GM18867 (cell line): ENCODE data around the gene GABBR2.
A peak's percentile ranks its signal among the peaks of the same experiment; 100 is the strongest.
"Not testable (repeated sequence)": the region's sequence is repeated elsewhere in the genome, so short reads cannot be mapped to it uniquely, and the experiment has no call there.

Experiments
- ATAC-seq: cut with Tn5 transposase; IDR thresholded peaks from one replicate; pipeline ENCODE4 v1.9.1; 2021; ENCODE audit warnings: mild to moderate bottlenecking, moderate library complexity; ENCODE audit not compliant: unreplicated experiment

The GABBR2 gene

GRCh38 chr9:98599566-98600216 lies 109.0 kb downstream of the GABBR2 start:
- ATAC-seq: no peak

GRCh38 chr9:98598861-98599260 lies 109.9 kb downstream of the GABBR2 start:
- no peak for ATAC-seq

DNA sequence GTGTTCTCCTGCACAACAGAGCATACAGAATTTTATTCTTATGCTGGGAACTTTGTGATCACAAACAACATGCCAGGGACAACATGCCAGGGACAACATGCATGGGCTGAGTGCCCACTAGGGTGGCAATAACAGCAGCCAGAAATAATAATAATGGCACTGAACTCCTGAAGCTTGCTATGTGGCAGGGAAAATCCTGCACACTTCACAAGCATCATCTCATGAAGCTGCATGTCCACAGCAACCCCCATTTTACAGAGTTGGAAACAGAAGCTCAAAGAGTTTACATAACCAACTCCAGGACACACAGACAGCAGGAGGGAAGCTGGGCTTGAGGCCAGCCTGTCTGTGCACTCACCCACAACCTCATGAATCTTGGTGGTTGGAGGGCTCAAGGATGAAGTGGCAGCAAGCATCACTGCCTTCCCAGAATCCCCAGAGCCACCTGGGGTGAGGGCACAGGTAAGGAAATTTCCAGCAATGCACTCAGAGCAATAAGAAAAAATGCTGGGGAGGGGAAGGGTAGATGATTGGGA lies 111.4 kb downstream of the GABBR2 start:
- no peak for ATAC-seq

GRCh38 chr9:98596486-98596885 lies 112.2 kb downstream of the GABBR2 start:
- ATAC-seq: no peak

DNA sequence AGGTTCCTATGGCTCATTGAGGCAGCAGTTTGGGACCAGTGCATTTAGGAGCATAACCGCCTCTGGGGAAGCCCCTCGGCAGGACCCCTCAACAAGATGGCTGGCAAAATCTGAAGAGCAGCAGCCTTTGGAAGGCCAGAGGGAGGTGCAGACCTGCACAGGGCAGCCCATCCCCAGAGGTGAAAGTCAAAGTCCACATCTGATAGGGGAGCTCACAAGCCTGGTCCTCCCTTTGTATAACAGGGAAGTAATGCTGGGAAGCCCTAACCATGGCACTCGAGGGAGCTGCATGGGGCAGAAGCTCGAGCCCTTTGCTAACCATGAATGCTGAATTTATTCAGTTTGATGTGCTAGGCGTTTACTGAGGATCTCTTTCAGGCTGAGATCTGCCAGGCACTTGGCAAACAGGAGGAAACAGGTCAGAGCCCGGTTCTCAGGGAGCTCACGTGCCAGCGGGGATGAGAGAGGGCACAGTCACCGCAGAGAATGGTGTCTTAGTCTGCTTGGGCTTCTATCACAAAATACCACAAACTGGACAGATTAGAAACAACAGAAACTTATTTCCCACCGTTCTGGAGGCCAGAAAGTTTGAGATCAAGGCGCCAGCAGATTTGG lies 114.1 kb downstream of the GABBR2 start:
- ATAC-seq: no peak

DNA sequence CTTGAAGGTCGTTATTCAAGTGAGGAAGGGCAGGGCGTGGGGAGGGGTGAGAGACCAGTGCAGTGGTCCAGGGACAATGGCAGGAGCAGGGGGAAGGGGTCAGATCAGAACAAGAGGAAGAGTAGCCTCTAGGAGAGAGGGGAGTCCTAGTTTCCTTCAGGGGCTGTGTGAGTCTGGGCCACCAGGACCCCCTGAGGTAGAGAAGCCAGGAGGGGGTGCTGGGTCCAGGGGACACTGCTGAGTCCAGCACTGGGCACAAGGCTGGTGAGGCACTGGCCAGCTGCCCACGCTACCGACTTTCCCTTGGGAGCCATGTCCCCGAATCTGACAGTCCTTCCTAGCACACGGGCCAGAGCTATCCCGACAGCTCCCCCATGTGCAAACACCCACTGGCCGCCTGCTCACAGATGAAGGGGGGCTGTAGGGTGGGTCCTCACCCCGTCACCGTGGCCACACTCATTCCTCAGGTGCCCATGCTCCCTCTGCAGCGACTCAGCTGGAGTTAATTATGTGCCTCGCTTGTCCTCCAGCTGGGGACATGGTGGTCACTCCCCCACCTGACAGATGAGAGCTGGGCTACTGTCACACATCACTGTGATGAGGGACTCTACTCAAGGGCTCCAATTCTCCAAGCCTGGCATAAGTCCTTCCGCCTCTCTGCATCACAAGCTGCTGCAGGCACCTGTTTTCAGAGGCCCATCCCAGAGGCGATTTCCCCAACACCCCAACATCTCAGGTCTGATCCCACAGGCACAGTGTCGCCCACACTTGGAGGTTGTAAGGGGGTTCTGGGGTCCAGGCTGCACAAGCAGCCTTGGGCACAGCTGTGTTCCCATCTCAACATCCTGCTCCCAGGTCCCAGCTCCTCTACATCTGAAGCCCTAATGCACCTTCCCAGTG lies 115.1 kb downstream of the GABBR2 start:
- ATAC-seq: no peak

- no peak for ATAC-seq
Measured at GRCh38 chr9:98591696-98592095, 117.0 kb downstream of the GABBR2 start.

DNA sequence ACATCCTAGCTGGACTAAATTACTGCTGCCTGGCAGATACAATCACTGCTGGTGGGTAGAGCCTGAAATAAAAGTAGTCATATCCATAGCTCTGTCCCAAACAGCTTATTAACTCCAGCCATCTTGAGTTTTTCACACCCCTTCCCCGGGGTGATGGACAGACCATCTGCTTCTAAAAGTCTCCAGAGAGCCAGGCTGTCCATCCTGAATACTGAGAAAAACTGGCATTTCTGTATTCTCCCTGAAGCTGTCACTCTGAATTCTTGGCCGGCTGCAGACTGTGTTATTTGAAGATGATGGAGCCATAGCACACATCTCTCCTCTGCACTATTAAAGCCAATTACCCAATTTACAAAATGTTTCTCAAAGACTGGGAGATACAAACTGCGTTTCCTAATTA lies 118.6 kb downstream of the GABBR2 start:
- no peak for ATAC-seq

- ATAC-seq: no peak
Measured at GRCh38 chr9:98589102-98589501, 119.6 kb downstream of the GABBR2 start.

DNA sequence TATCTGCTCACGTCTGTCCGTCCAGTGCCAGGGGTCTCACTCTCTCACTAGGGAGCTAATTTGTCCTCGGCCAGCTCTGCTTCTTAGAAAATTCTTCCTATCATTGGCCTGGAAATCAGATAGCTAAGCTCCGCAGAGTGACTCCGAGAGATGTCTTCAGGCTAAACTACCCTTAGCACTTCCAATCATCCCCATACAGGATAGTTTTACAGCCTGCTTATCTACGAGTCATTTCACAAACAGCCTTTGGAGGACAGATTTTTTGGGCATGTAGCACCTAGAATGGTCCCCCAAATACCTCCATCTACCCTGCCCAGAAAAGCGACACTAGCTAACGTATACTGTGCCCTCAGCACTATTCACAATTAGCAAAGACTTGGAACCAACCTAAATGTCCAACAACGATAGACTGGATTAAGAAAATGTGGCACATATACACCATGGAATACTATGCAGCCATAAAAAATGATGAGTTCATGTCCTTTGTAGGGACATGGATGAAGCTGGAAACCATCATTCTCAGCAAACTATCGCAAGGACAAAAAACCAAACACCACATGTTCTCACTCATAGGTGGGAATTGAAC lies 123.8 kb downstream of the GABBR2 start:
- ATAC-seq: not testable (repeated sequence)

GRCh38 chr9:98584059-98584458 lies 124.7 kb downstream of the GABBR2 start:
- ATAC-seq: peak; percentile 73

GRCh38 chr9:98583417-98583816 lies 125.3 kb downstream of the GABBR2 start:
- ATAC-seq: no peak

GRCh38 chr9:98580956-98581355 lies 127.8 kb downstream of the GABBR2 start:
- no peak for ATAC-seq

DNA sequence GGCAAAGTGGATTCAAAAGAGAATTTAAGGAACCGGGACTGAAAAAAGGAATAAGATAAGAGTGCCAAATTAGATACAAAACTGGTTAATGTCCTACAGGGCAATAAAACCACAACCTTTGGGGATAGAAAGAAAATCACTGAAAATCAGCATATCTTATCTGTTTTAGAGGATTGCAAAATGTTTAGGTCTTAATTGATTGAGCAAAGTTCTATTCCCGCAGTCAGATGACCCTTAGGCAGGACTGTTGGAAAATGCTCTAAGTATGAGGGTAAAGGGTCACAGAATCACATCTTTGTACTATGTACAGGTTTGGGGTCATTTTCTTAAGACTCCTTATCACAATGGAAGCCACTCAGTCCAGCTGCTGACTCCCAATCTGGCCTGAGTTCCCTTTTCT lies 129.0 kb downstream of the GABBR2 start:
- ATAC-seq: no peak

- ATAC-seq: no peak
Measured at GRCh38 chr9:98577446-98577845, 131.3 kb downstream of the GABBR2 start.

DNA sequence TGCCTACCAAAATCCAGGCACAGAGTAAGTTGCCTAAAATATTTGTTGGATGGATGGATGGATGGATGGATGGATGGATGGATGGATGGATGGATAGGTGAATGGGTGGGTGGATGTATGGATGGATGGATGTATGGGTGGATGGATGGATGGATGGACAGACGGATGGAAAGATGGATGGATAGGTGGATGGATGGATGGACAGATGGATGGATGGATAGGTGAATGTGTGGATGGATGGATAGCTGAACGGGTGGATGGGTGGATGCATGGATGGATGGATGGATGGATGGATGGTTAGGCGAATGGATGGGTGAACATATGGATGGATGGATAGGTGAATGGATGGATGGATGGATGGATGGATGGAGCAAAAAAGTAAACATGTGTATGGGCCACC lies 131.9 kb downstream of the GABBR2 start:
- no peak for ATAC-seq

- peak; percentile 5 for ATAC-seq
Measured at GRCh38 chr9:98576354-98576753, 132.4 kb downstream of the GABBR2 start.

DNA sequence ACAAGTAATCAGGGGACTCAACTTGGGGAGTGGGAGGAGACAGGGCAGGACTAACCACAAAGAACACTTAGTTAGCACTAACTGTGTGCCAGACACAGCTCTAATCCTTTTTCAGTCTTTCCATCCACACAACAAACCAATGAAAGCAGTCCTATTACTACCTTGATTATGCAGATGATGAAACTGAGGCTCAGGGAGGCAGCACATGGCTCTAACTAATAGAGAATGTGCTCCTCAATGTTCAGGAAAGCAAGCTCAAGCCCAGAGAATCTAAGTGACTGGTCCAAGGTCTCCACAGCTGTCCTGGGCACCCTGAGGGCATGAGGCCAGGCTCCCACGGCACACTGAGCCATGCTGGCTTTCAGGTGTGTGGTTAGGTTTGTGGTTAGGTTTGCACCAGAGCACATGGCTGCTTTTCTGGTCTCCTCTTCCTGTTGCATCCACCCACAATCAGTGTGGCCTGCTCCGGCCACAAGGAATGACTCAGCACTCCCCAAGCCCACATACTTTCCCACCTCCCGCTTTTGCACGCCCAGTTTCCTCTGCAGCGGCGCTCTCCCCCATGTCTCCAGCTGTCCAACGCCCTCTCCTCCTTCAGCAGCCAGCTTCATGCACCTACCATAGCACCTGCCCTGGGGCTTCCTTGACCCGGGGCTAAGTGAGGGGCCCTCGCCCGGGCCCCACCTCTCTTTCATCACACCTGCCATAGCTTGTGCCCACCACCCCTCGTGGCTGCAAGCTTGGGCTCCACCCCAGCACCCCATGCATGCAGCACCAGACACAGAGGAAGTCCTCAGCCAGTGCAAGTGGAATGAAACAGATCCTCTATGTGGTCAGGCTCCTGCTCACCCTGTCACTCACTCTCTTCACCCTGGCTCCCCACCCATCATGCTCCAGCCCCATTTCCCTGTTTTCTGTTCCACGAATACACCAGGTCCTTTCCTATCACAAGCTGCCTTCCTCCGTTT lies 133.1 kb downstream of the GABBR2 start:
- ATAC-seq: peak; percentile 84

DNA sequence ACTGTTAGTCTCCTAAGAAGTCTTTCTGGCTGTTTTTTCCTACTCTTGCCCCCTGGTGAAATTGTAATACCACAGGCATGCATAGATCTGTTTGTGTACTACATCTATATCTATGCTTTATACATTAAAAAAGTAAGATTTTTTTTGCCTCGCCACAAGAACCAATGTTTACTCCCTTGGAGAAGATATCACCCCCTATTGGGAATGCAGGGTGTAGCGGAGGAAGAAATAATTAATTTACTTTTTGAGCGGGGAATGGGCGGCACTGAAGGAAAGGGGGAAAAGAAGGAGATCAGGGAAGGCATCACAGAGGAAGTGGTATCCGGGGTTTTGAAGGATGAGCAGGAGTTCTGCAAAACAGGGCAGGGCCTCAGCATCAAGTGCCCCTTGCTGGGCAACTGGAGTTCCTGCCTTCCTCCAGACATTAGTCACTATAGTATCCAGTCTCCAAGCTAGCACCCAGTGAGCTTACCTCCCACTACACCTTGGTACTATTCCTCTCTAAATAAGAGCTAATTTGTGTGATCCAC lies 134.9 kb downstream of the GABBR2 start:
- no peak for ATAC-seq

- ATAC-seq: no peak
Measured at GRCh38 chr9:98572796-98573195, 135.9 kb downstream of the GABBR2 start.
